ENCODE data around the gene KRT8.
"Not testable (repeated sequence)": the region's sequence is repeated elsewhere in the genome, so short reads cannot be mapped to it uniquely, and the experiment has no call there.

The KRT8 gene

DNA sequence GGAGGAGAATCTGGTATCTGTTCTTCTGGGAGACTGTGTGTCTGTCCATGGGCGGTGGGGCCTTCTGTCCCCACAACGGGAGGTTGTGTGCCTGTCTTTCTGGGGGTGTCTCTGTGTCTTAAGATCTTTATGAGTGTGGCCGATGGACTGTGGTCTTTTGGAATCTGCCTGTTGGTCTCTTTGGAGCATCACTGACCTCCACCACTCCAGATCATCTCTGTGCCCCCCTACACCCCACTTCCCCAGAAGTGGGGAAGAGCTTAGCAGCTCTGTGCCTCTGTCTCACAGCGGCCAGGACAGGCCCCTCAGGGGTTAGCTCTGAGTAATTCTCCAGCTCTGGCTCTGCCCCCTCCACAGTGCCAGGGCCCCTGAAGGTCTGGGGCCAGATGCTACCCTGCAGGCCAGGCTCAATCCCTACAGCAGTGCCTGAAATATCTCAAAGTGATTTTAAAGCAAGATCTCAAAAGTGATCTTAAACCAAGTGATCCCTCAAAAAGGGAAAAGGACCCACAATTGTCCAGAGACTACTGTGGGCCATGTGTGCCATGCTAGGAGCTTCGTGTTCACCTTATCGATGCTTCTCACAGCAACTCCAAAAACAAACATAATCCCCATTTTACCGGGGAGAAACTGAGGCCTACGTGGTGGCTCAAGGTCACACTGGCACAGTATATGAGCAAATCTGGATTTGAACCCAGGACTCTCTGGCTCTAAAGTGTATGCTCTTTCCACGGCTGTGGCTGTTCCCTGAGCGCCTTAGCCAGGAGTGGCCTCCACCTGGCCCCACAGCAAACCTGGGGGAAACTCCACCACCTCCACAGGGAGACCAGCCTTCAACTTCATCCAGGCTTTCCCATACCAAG, 30.1 kb downstream of the KRT8 start:
- DNase-seq (ENCODE audit: low read depth, low spot score) = no peak

DNA sequence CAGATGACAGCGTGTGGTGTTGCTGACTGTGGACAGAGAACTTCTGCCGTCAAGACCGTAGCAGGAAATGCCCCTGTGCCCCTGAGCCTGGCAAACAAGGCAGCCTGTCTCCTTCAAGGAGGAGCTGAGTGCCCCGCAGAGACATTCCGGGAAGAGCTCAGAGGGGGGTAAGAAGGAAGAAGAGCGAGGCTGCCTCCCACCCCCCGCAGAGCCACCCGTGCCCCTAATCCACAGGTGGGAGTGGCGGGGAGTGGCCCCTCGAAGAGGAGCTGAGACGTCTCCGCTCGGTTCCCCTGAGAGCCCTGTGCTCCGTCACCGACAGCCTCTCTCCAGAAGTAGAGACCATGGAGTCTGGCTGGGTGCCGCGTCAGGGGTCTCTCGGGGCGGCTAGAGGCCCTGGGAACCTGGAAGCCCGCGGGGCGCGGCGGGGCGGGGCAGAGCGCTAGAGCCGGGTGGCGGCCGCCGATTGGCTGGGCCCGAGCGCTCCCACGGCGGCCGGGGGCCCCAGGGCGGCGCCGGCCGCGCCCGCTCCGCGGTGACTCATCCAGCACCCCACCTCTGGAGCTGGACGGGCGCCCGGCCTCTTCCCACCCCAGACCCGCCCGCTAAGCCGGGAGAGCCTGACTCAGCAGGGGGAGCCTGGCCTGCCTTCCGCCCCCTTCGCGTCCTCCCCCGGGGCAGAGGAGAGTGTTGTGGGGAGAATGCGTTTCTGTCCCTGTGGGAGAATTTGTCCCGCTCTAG, 30.9 kb downstream of the KRT8 start:
- no peak for DNase-seq (ENCODE audit: low read depth, low spot score)

GRCh38 chr12:52873513-52873831, 31.4 kb downstream of the KRT8 start:
- no peak for DNase-seq (ENCODE audit: low read depth, low spot score)

DNA sequence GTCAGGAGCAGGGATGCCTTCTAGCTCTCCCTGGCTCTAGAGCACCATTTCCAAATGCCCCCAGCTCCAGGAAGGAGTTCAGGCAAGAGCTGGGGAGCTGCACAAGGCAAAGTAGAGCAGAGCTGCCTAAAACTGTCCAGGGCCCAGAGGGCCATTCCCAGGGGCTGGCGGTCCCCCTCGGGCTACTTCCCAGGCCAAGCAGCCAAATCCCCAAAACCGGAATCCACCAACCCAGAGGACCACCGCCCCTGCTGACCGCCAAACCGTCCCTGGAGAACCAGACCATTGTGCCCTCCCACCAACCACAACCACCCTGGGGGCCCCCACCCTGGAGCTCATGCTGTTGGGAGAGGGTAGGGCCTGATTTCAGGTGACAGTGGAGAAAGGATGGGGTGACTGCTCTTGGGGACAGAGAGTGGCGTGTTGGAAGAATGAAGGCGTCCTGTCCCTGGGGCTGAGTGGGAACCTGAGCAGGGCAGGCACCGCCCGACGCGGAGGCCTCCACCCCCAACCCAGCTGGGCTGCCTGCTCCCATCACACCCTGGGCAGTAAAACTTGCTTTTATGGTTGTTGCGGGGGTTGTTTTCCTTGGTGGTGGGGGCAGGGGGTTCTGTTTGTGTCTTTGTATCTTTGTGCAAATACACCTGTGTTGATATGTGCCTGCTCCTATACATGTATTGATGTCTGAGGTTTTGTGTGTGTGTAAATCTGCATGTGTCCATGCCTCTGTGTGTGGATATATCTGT, 32.1 kb downstream of the KRT8 start:
- DNase-seq (ENCODE audit: low read depth, low spot score) = no peak

DNA sequence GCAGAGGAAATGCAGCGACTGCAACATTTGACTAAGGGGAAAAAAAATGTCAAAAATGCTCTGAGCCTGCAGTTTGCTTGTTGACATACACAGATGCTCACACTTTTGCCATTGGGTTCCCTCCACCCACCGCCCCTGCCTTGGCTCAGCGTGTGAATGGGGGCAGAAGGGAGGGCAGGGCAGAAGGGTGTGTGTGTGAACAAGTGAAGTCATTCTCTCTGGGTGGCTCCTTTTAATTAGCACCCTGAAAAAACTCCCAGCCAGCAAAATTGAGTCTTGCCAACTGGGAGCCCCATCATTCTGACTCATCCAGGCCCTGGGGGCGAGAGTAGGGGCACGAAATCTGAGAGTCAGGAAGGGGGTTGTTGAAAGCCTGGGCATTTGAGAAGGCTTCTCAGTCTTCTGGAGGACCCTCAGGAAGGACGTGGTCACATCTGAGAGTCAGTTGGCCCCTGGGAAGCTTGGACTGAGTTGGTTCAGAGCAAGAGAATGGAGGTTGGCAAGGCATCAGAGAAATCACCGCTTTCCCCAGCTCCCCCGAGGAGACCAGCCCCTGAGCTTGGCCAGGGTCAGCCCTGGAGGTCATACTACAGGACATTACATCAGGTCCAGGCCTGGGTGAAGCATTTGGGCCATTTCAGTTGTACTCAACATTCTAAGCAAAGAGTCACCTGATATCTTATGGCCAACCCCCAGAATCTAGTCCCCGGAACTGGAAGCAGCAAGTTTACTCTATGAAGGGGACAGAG, 33.4 kb downstream of the KRT8 start:
- no peak for DNase-seq (ENCODE audit: low read depth, low spot score)

- DNase-seq (ENCODE audit: low read depth, low spot score) = peak; percentile 44
Measured at GRCh38 chr12:52870361-52871290, 34.2 kb downstream of the KRT8 start.

- no peak for DNase-seq (ENCODE audit: low read depth, low spot score)
Measured at GRCh38 chr12:52867642-52868041, 37.2 kb downstream of the KRT8 start.

DNA sequence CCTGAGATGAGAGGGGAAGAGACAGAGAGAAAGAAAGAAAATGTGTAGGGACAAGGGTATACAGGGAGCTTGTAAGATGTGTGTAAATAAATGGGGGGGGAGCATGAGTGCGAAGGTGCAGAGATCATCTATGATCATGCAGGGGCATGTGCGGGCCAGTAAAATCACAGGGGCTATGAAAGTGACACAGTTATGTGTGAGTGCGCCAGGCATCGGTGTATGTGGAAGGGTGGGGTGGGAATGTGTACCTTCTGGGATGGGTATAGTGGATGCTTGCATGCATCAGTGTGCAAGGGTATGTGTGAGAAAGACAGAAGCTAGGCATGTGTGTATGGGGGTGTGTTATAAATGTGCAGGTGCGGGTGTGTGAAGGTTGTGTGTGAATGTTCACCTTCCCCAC, 37.7 kb downstream of the KRT8 start:
- DNase-seq (ENCODE audit: low read depth, low spot score) = no peak

GRCh38 chr12:52865090-52865944, 39.6 kb downstream of the KRT8 start:
- DNase-seq (ENCODE audit: low read depth, low spot score) = no peak

DNA sequence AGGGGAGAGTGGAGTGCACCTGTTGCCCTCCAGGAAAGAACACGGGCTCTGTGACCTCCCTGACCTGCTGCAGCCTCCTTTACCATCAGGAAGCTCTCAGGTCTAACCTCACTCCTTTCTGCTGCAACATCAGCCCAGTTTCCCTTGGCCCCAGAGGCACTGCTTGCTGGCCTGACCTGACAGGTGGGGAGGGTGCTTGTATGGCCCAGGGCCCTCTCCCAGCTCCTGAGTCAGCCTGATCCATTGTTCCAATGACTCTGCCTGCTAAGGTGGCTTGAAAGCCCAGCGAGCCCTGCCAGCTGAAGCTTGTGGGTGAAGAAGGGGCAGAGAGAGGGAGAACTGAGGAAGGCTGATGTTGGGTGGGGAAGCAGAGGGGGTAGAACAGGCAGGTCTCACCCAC, 42.9 kb downstream of the KRT8 start:
- DNase-seq (ENCODE audit: low read depth, low spot score) = no peak

GRCh38 chr12:52861511-52861910, 43.4 kb downstream of the KRT8 start:
- DNase-seq (ENCODE audit: low read depth, low spot score) = no peak

DNA sequence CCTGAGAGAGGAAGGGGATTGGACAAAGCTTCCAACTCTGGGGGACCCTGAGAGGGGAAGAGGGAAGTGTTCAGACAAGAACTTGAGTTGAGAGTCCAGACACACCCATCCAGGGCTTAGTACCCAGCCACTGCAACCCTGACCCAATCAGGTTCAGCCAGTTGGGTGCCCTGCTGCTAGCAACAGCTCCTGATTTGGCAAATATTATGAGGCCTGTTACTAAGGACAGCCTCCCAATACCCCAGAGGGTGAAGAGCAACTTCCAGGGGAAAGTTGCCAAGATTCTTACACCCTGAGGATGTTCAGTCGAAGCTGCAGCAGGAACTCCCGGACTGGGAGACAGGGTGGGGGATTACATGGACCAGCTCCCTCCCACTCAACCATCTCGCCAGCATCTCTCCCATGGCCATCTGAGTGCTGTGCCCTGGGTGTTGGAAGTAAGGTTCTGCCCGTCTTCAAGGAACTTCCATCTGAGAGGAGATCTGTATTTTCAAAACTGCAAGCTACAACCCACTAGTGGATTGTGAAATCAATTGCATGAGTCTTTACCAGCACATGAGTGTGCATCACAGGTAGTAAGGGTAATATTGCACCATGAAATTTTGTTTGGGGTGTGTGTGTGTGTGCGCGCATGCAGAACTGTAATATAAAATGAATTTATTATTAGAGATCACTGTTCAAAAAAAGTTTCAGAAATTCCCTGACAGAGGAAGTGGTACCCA, 44.6 kb downstream of the KRT8 start:
- DNase-seq (ENCODE audit: low read depth, low spot score) = no peak

- no peak for DNase-seq (ENCODE audit: low read depth, low spot score)
Measured at GRCh38 chr12:52857500-52857899, 47.4 kb downstream of the KRT8 start.

DNA sequence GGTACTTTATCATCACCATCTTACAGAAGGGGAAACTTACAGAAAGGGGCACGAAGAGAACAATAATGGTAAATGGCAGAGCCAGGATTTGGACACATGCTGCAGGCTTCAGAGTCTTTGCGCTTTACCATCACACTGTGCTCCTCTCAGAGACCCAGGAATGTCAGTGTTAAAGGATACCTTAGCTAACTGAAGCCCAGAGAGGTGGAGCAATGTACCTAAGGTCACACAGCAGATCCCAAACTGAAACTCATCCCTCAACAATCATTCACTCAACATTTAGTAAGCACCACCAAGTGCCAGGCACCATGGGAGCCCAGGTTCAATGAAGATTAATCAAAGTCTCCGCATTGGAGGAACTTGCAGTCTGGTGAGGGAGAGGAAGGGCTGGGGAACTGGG, 48.1 kb downstream of the KRT8 start:
- DNase-seq (ENCODE audit: low read depth, low spot score) = no peak

DNA sequence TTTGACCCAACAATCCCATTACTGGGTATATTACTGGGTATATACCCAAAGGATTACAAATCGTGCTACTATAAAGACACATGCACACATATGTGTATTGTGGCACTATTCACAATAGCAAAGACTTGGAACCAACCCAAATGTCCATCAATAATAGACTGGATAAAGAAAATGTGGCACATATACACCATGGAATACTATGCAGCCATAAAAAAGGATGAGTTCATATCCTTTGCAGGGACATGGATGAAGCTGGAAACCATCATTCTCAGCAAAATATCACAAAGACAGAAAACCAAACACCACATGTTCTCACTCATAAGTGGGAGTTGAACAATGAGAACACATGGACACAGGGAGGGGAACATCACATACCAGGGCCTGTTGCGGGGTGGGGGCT, 48.8 kb downstream of the KRT8 start:
- DNase-seq (ENCODE audit: low read depth, low spot score) = not testable (repeated sequence)

DNA sequence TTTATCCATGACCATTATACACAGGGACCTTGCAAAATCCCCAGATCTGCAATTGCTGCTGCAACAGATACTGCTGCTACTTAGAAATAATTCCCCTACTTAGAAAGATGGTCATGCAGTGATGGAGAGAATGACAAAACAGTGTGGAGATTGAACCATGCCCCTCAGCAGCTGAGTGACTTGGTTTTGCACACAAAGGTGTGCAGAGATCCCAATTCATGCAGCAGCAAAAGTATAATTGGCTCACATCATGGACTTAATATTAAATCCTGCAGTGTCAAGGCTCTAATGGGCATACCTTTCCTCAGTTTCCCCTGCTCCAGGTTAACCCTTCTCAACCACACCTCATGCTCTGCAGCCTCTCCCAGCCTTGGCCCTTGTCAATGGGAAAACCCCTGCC, 53.1 kb downstream of the KRT8 start:
- no peak for DNase-seq (ENCODE audit: low read depth, low spot score)

- no peak for DNase-seq (ENCODE audit: low read depth, low spot score)
Measured at GRCh38 chr12:52850681-52851080, 54.2 kb downstream of the KRT8 start.

- DNase-seq (ENCODE audit: low read depth, low spot score) = no peak
Measured at GRCh38 chr12:52849511-52849910, 55.4 kb downstream of the KRT8 start.

- DNase-seq (ENCODE audit: low read depth, low spot score) = no peak
Measured at GRCh38 chr12:52848661-52849255, 56.1 kb downstream of the KRT8 start, which contains the start of gene KRT78. TSS of gene KRT78 (minus strand) at chr12:52848994. CDS start at chr12:52848930, 64 bp downstream.

Data from activated CD4-positive, CD25-positive, alpha-beta regulatory T cell treated with anti-CD3 and anti-CD28 coated beads, Interleukin-2, amount 50 U/mL, for 16 hours (primary cell).